DOHH2 (cell line): ENCODE measurements around the gene TMEM184A.

ENCODE experiments used
- CTCF ChIP-seq: fragments of 200-600 bp; sonication (generic); IDR thresholded peaks from one replicate; pipeline ENCODE4 v1.5.1; 2014; ENCODE audit warnings: antibody characterized with exemption, mild to moderate bottlenecking, low read depth, low read length; ENCODE audit not compliant: poor library complexity, severe bottlenecking
- EZH2phosphoT487 ChIP-seq: fragments of 200-600 bp; sonication (generic); IDR thresholded peaks from 2 replicates; pipeline ENCODE4 v1.6.1; 2017; ENCODE audit warnings: borderline replicate concordance, mild to moderate bottlenecking, antibody characterized with exemption, low read length, moderate library complexity, mixed read lengths

- no peak for TF ChIP-seq CTCF
- TF ChIP-seq EZH2phosphoT487 = no peak
These were observed 46.4 kb upstream of the TMEM184A start for GRCh38 chr7:1602386-1602785.
